K562 (cell line): Measurements from ENCODE around the gene LIMCH1. TPM values are rescaled to one million over a fixed set of nuclear protein-coding genes. Genes with fewer than 3 reads are reported as not detected.
A peak's percentile ranks its signal among the peaks of the same experiment; 100 is the strongest.

ENCODE experiments used
- ATAC-seq: fragments of 200-7000 bp; cut with Tn5 transposase; 3 replicates; pipeline ENCODE4 v1.9.1; 2020; ENCODE audit warnings: moderate library complexity
- BruUV-seq: library from RNA; stranded (reverse); fragments of 400-500 nt; replicated peaks from 2 replicates; lab custom pipeline; 2021; lab: Mats Ljungman, UMichigan
- CTCF ChIA-PET: fragments of 300-600 bp; formaldehyde crosslinking; extraction: SDS; loops from one replicate; lab custom pipeline; 2021; ENCODE audit warnings: low intra/inter-chr PET ratio; lab: Yijun Ruan, JAX
- POLR2A ChIA-PET: fragments of 300-600, 350-650 bp; sonication (Branson Sonifier 250); formaldehyde crosslinking; extraction: SDS; loops from one replicate; lab custom pipeline; 2021; ENCODE audit warnings: antibody characterized with exemption, inconsistent platforms; lab: Yijun Ruan, JAX
- DNase-seq, 4 experiments: peaks; one replicate each; pipeline versions ENCODE4 v3.0.0 to v3.0.0-alpha.2; 2011 to 2018; ENCODE audit warnings: low spot score in 3 of 4, mixed read lengths in 3 of 4; ENCODE audit errors: extremely low read depth in 1 of 4
- FAIRE-seq: peaks from 2 replicates; lab custom pipeline; 2011; peaks lifted over from hg19 to GRCh38; lab: Jason Lieb, UNC
- H2AFZ ChIP-seq: 2 replicates; pipeline ENCODE4 v1.6.0; 2011; ENCODE audit warnings: low read depth, low read length, control low read depth, inconsistent platforms
- H3K27ac ChIP-seq: fragments of 200-600 bp; 3 replicates; pipeline ENCODE4 v1.8.0; 2011; ENCODE audit warnings: low read depth, mild to moderate bottlenecking, control low read depth, inconsistent platforms, low read length, moderate library complexity, mixed read lengths; ENCODE audit errors: extremely low read depth
- H3K27me3 ChIP-seq, 2 experiments: fragments of 300-600 bp in 1 of 2; 2 replicates in 1 of 2; 3 replicates in 1 of 2; pipeline versions ENCODE4 v1.6.0 to v1.8.0; 2011; ENCODE audit warnings: inconsistent platforms in 2 of 2, low read length in 2 of 2, mild to moderate bottlenecking in 1 of 2, mixed read lengths in 1 of 2, moderate library complexity in 1 of 2; ENCODE audit not compliant: control insufficient read depth in 2 of 2, insufficient read depth in 2 of 2
- H3K36me3 ChIP-seq: fragments of 300-600 bp; 3 replicates; pipeline ENCODE4 v1.8.0; 2011; ENCODE audit warnings: mild to moderate bottlenecking, low read length, inconsistent platforms; ENCODE audit not compliant: control insufficient read depth, insufficient read depth
- H3K4me1 ChIP-seq, 2 experiments: fragments of 200-600 bp in 1 of 2; replicated peaks in 1 of 2; 2 replicates in 1 of 2; 3 replicates in 1 of 2; pipeline versions ENCODE4 v1.5.1 to v1.8.0; 2011; ENCODE audit warnings: inconsistent platforms in 2 of 2, low read length in 2 of 2, mild to moderate bottlenecking in 1 of 2, mixed read lengths in 1 of 2, moderate library complexity in 1 of 2; ENCODE audit not compliant: control insufficient read depth in 2 of 2, insufficient read depth in 2 of 2
- H3K4me2 ChIP-seq: 2 replicates; pipeline ENCODE4 v1.6.1; 2011; ENCODE audit warnings: low read length, control low read depth, inconsistent platforms, mixed read lengths; ENCODE audit not compliant: insufficient read depth
- H3K4me3 ChIP-seq: fragments of 200-600 bp; sonication (generic), shearing (Covaris generic); 2 replicates; pipeline ENCODE4 v1.5.1; 2016; ENCODE audit warnings: control low read depth, inconsistent platforms
- H3K79me2 ChIP-seq: fragments of 200-600 bp; 3 replicates; pipeline ENCODE4 v1.8.0; 2011; ENCODE audit warnings: low read length, inconsistent platforms; ENCODE audit not compliant: control insufficient read depth, insufficient read depth
- H3K9ac ChIP-seq, 2 experiments: 2 replicates each; pipeline versions ENCODE4 v1.6.0 to v1.6.1; 2011; ENCODE audit warnings: low read depth in 2 of 2, low read length in 2 of 2, control low read depth in 1 of 2, inconsistent platforms in 1 of 2, mild to moderate bottlenecking in 1 of 2, mixed read lengths in 1 of 2; ENCODE audit not compliant: insufficient read depth in 1 of 2
- H3K9me1 ChIP-seq: one replicate; pipeline ENCODE4 v1.6.0; 2011; ENCODE audit warnings: inconsistent platforms, mild to moderate bottlenecking, low read length, moderate library complexity; ENCODE audit not compliant: control insufficient read depth, insufficient read depth
- H3K9me3 ChIP-seq: replicated peaks from 2 replicates; pipeline ENCODE4 v1.5.1; 2011; ENCODE audit warnings: low read depth, low read length, inconsistent platforms; ENCODE audit not compliant: control insufficient read depth, insufficient read depth
- H4K20me1 ChIP-seq: replicated peaks from 2 replicates; pipeline ENCODE4 v1.6.1; 2011; ENCODE audit warnings: low read length, inconsistent platforms, mixed read lengths; ENCODE audit not compliant: control insufficient read depth, insufficient read depth
- E2F1 ChIP-seq: sonication (generic); formaldehyde crosslinking; IDR thresholded peaks from 2 replicates; pipeline ENCODE4 v1.8.1; 2023; ENCODE audit warnings: mild to moderate bottlenecking, missing genetic modification reagents, moderate library complexity
- EZH2 ChIP-seq: IDR thresholded peaks from 2 replicates; pipeline ENCODE4 v1.6.1; 2012; ENCODE audit warnings: low read depth, mild to moderate bottlenecking, inconsistent platforms, low read length, borderline replicate concordance
- HBP1 ChIP-seq: fragments of 450-650 bp; formaldehyde crosslinking; IDR thresholded peaks from 2 replicates; pipeline ENCODE4 v1.4.0; 2022; ENCODE audit warnings: missing genetic modification characterization
- L3MBTL2 ChIP-seq: fragments of 450-650 bp; IDR thresholded peaks from 2 replicates; pipeline ENCODE4 v1.6.1; 2016; ENCODE audit warnings: mild to moderate bottlenecking, moderate library complexity
- NFE2L1 ChIP-seq: fragments of 450-650 bp; IDR thresholded peaks from 2 replicates; pipeline ENCODE4 v1.6.1; 2016; ENCODE audit warnings: missing genetic modification characterization, low read depth, mild to moderate bottlenecking, missing compliant biosample characterization, moderate library complexity, borderline replicate concordance
- OTX1 ChIP-seq: fragments of 450-650 bp; formaldehyde crosslinking; IDR thresholded peaks from 2 replicates; pipeline ENCODE4 v1.4.0; 2022; ENCODE audit warnings: mild to moderate bottlenecking
- POLR2AphosphoS2 ChIP-seq: IDR thresholded peaks from 2 replicates; pipeline ENCODE4 v1.6.1; 2012; ENCODE audit warnings: low read length, improper control_type of control experiment
- PRMT5 ChIP-seq: sonication (generic); formaldehyde crosslinking; IDR thresholded peaks from 2 replicates; pipeline ENCODE4 v1.5.0; 2020; ENCODE audit warnings: missing genetic modification reagents
- SMAD4 ChIP-seq: fragments of 250-450 bp; sonication (Bioruptor Pico); conservative IDR thresholded peaks from 2 replicates; pipeline ENCODE4 v1.8.0; 2021; ENCODE audit warnings: inconsistent platforms, mild to moderate bottlenecking, moderate library complexity
- TEAD1 ChIP-seq, 2 experiments: fragments of 450-650 bp in 1 of 2; sonication (generic) in 1 of 2; formaldehyde crosslinking; IDR thresholded peaks; 2 replicates each; pipeline versions ENCODE4 v1.4.0 to v1.8.0; 2020 to 2022; ENCODE audit warnings: mild to moderate bottlenecking in 2 of 2, missing genetic modification reagents in 1 of 2
- ZFP36 ChIP-seq: fragments of 150-350 bp; IDR thresholded peaks from 2 replicates; pipeline ENCODE4 v1.6.1; 2018; ENCODE audit warnings: low read length, low read depth; ENCODE audit not compliant: partially characterized antibody
- ZNF41 ChIP-seq: fragments of 250-450 bp; sonication (Bioruptor Pico); conservative IDR thresholded peaks from 2 replicates; pipeline ENCODE4 v1.4.0; 2020; ENCODE audit warnings: mild to moderate bottlenecking
- WGBS: fragments of 100-300 bp; shearing (Covaris generic); methylation state at CpG from one replicate; pipeline ENCODE4 v1.1.6; 2016; ENCODE audit warnings: low coverage, mixed read lengths; ENCODE audit not compliant: insufficient coverage; ENCODE audit errors: missing lambda C conversion rate; 5-methylcytosine and 5-hydroxymethylcytosine counted together
- in situ Hi-C: fragments of 300-500 bp; cut with MboI; formaldehyde crosslinking; loops from 4 replicates; pipeline ENCODE4 v1.15.0; 2018; ENCODE audit warnings: inconsistent platforms, mixed read lengths
- intact Hi-C: fragments of 100-400 bp; cut with micrococcal nuclease; formaldehyde crosslinking; loops from 2 replicates; pipeline ENCODE4 v1.14.2; 2022
- polyA plus RNA-seq, 8 experiments: library from polyadenylated mRNA; depleted of rRNA in 4 of 8; stranded (reverse) in 5 of 8; unstranded in 3 of 8; fragments of >200 nt; fragmentation: Nextera tagmentation in 2 of 8; fragmentation: Illumina TruSeq in 1 of 8; extraction: Ambion mirVana in 2 of 8; extraction: Trizol in 1 of 8; gene quantifications; 2 replicates each; pipeline versions ENCODE4 v1.2.1 to v1.2.3, GENCODE V29; 2011 to 2014; ENCODE audit warnings: inconsistent platforms in 1 of 8, missing spikeins in 1 of 8
- total RNA-seq, 7 experiments: library from RNA; depleted of rRNA in 6 of 7; stranded (reverse); fragments of >200 nt in 6 of 7; fragmentation: Illumina TruSeq in 2 of 7; extraction: Trizol in 2 of 7; gene quantifications; 2 replicates each; pipeline versions ENCODE4 v1.2.1 to v1.2.3, GENCODE V29; 2011 to 2021; ENCODE audit warnings: low replicate concordance in 1 of 7
- TF ChIP-seq, protein P1 (sequence below), 2 experiments: IDR thresholded peaks; 2 replicates each; pipeline ENCODE4 v1.6.1; 2011; ENCODE audit warnings: borderline replicate concordance in 1 of 2, control low read depth in 1 of 2, low read depth in 1 of 2, low read length in 1 of 2, mild to moderate bottlenecking in 1 of 2, mixed read lengths in 1 of 2, moderate library complexity in 1 of 2; ENCODE audit not compliant: insufficient read depth in 1 of 2, insufficient read length in 1 of 2, poor library complexity in 1 of 2, severe bottlenecking in 1 of 2; ENCODE audit errors: extremely low read depth in 1 of 2
- TF ChIP-seq, protein P2 (sequence below): sonication (generic); formaldehyde crosslinking; IDR thresholded peaks from 2 replicates; pipeline ENCODE4 v1.8.0; 2022; ENCODE audit warnings: missing genetic modification reagents, mild to moderate bottlenecking, borderline replicate concordance

Gene LIMCH1
- total and polyA plus RNA-seq, 9 of the 15 experiments (the other 6 are each of a cell fraction or from before 2014, with no cell fraction given), result 0.35 TPM; not detected in 8

DNA sequence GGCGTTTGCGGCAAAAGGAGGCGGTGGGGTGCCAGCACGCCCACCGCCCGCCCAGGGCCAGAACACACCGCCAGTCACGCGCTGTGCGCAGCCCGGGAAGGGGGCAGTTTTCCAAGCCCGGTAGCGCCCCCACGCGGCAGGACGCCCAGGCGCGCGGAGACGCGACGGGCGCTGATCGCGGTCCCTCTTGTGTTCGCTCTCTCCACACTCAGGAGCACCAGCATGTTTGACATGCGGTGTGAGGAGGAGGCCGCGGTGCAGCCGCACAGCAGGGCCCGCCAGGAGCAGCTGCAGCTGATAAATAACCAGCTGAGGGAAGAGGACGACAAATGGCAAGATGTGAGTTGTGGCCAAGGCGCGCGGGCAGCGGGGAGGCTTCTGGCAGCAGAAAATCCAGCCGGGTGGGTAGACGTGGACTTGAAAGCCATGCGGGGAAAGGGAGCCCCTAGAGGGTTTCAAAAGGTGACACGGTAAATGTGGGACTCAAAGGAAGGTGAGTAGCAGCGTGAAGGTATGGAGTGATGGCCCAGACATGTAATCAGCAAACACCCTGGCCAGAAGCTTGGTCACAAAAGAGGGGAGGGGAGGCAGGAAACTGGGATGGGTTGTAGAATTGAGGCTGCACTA lies 106.4 kb downstream of the LIMCH1 start (continued):
- TF ChIP-seq E2F1 (CRISPR knock-in tag) (no peak), ZNF41 (CRISPR knock-in tag) (no peak)
- TF ChIP-seq, protein P1, sequence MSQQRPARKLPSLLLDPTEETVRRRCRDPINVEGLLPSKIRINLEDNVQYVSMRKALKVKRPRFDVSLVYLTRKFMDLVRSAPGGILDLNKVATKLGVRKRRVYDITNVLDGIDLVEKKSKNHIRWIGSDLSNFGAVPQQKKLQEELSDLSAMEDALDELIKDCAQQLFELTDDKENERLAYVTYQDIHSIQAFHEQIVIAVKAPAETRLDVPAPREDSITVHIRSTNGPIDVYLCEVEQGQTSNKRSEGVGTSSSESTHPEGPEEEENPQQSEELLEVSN (IDR thresholded peaks at IDR 0.05; ENCODE audit: borderline replicate concordance in 1 of 2, extremely low read depth in 1 of 2, insufficient read depth in 1 of 2, insufficient read length in 1 of 2, low read depth in 1 of 2, low read length in 1 of 2, poor library complexity in 1 of 2, severe bottlenecking in 1 of 2), result peak in 1 of 2 experiments; percentile 39

- 1% methylated on average over 6 of the region's 6 CpGs for WGBS
- BruUV-seq, result no TSS peak
- TF ChIP-seq SMAD4 (CRISPR knock-in tag) (no peak), PRMT5 (no peak), TEAD1 (CRISPR knock-in tag; IDR thresholded peaks at IDR 0.05) (no peak), POLR2AphosphoS2 (no peak), EZH2 (no peak), L3MBTL2 (no peak), HBP1 (CRISPR knock-in tag) (no peak), OTX1 (CRISPR knock-in tag) (no peak), ZFP36 (no peak), NFE2L1 (tag) (no peak)
- TF ChIP-seq, protein P2, sequence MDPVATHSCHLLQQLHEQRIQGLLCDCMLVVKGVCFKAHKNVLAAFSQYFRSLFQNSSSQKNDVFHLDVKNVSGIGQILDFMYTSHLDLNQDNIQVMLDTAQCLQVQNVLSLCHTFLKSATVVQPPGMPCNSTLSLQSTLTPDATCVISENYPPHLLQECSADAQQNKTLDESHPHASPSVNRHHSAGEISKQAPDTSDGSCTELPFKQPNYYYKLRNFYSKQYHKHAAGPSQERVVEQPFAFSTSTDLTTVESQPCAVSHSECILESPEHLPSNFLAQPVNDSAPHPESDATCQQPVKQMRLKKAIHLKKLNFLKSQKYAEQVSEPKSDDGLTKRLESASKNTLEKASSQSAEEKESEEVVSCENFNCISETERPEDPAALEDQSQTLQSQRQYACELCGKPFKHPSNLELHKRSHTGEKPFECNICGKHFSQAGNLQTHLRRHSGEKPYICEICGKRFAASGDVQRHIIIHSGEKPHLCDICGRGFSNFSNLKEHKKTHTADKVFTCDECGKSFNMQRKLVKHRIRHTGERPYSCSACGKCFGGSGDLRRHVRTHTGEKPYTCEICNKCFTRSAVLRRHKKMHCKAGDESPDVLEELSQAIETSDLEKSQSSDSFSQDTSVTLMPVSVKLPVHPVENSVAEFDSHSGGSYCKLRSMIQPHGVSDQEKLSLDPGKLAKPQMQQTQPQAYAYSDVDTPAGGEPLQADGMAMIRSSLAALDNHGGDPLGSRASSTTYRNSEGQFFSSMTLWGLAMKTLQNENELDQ (CRISPR knock-in tag), result no peak
Observed at GRCh38 chr4:41644915-41645295, 106.9 kb downstream of the LIMCH1 start.

More at GRCh38 chr4:41644915-41645295, 106.9 kb downstream of the LIMCH1 start:
- Histone ChIP-seq H2AFZ (no peak overlapping the region), H4K20me1 (no peaks in the 10 kb centered on the region), H3K79me2 (no peaks in the 10 kb centered on the region), H3K9me1 (no peaks in the 10 kb centered on the region), H3K4me2 (no peak overlapping the region), H3K9me3 (no peaks in the 10 kb centered on the region), H3K27ac (no peak overlapping the region), H3K4me3 (no peak overlapping the region), H3K36me3 (no peaks in the 10 kb centered on the region), H3K27me3 (no peaks in the 10 kb centered on the region), H3K9ac (no peak overlapping the region), H3K4me1 (peaks cover 0 to 5% of the 10 kb centered on the region in 2 experiments; a peak in 1 of 5 replicates)
- in situ Hi-C loops (no loop called here), intact Hi-C loops (loop anchor here (1.0 to 10.0 kb wide), 2 partner anchors 364 to 710 kb away; no protein-coding TSS in a partner anchor)
- DNase-seq (no peak), ATAC-seq (no peak), FAIRE-seq (no peak)
- CTCF ChIA-PET, result interaction anchor here (0.6 to 1.5 kb wide), 2 partner anchors 363 to 365 kb away, joined by 3 to 8 read pairs; no protein-coding TSS in a partner anchor
- POLR2A ChIA-PET, result no interaction called here
